OCI-LY1 (cell line): ENCODE results near the gene CTNNBL1.

Experiments used
- H2AFZ ChIP-seq: fragments of 200-600 bp; sonication (generic), shearing (Covaris generic); 2 replicates; pipeline ENCODE4 v1.6.0; 2014; ENCODE audit warnings: antibody characterized with exemption, mild to moderate bottlenecking, low read length
- H3F3A ChIP-seq: fragments of 200-600 bp; sonication (generic), shearing (Covaris generic); 2 replicates; pipeline ENCODE4 v1.6.0; 2014; ENCODE audit warnings: mild to moderate bottlenecking, antibody characterized with exemption, low read length, moderate library complexity; ENCODE audit not compliant: insufficient read depth
- H3K27ac ChIP-seq: fragments of 200-600 bp; sonication (generic); 2 replicates; pipeline ENCODE4 v1.5.1; 2014; ENCODE audit warnings: low read length, mixed run types, mild to moderate bottlenecking, low read depth; ENCODE audit not compliant: poor library complexity, severe bottlenecking
- H3K27me3 ChIP-seq: fragments of 200-600 bp; sonication (generic); 2 replicates; pipeline ENCODE4 v1.6.0; 2014; ENCODE audit warnings: antibody characterized with exemption, mild to moderate bottlenecking, low read length, moderate library complexity; ENCODE audit not compliant: insufficient read depth
- H3K36me3 ChIP-seq: fragments of 200-600 bp; sonication (generic); 2 replicates; pipeline ENCODE4 v1.6.1; 2014; ENCODE audit warnings: mild to moderate bottlenecking, antibody characterized with exemption, low read length, moderate library complexity, mixed read lengths; ENCODE audit not compliant: insufficient read depth
- H3K4me1 ChIP-seq: fragments of 200-600 bp; sonication (generic); 2 replicates; pipeline ENCODE4 v1.5.1; 2014; ENCODE audit warnings: mild to moderate bottlenecking, low read length, moderate library complexity; ENCODE audit not compliant: insufficient read depth, severe bottlenecking
- H3K4me2 ChIP-seq: fragments of 200-600 bp; sonication (generic), shearing (Covaris generic); 2 replicates; pipeline ENCODE4 v1.6.1; 2014; ENCODE audit warnings: low read length
- H3K4me3 ChIP-seq: fragments of 200-600 bp; sonication (generic); 2 replicates; pipeline ENCODE4 v1.5.1; 2014; ENCODE audit warnings: low read length, low read depth, mild to moderate bottlenecking, mixed read lengths; ENCODE audit not compliant: poor library complexity, severe bottlenecking
- H3K79me2 ChIP-seq: fragments of 200-600 bp; shearing (Covaris generic); 2 replicates; pipeline ENCODE4 v1.6.1; 2016; ENCODE audit warnings: mixed run types, low read length, mixed read lengths; ENCODE audit not compliant: insufficient read depth
- H3K9ac ChIP-seq: fragments of 200-600 bp; sonication (generic), shearing (Covaris generic); 2 replicates; pipeline ENCODE4 v1.6.1; 2014; ENCODE audit warnings: mild to moderate bottlenecking, low read length, mixed read lengths
- H3K9me2 ChIP-seq: fragments of 200-600 bp; sonication (generic), shearing (Covaris generic); 2 replicates; pipeline ENCODE4 v1.6.1; 2014; ENCODE audit warnings: low read depth, mild to moderate bottlenecking, low read length, mixed read lengths
- H3K9me3 ChIP-seq: fragments of 200-600 bp; shearing (Covaris generic); 2 replicates; pipeline ENCODE4 v1.6.1; 2014; ENCODE audit warnings: low read length, mixed read lengths
- H4K20me1 ChIP-seq: fragments of 200-600 bp; sonication (generic), shearing (Covaris generic); 2 replicates; pipeline ENCODE4 v1.6.0; 2016; ENCODE audit warnings: mild to moderate bottlenecking, low read length; ENCODE audit not compliant: insufficient read depth
- CTCF ChIP-seq: fragments of 200-600 bp; sonication (generic), shearing (Covaris generic); IDR thresholded peaks from 2 replicates; pipeline ENCODE4 v1.5.1; 2017; ENCODE audit warnings: mild to moderate bottlenecking, antibody characterized with exemption, low read length, moderate library complexity, mixed read lengths
- EZH2 ChIP-seq: fragments of 200-600 bp; sonication (generic), shearing (Covaris generic); IDR thresholded peaks from 2 replicates; pipeline ENCODE4 v1.8.0; 2017; ENCODE audit warnings: borderline replicate concordance, mixed run types, mild to moderate bottlenecking, antibody characterized with exemption, low read length, moderate library complexity, mixed read lengths

CTNNBL1 gene

GRCh38 chr20:37693635-37694626 is at the start of gene CTNNBL1:
Gene CTNNBL1 (plus strand): TSS chr20:37694030. CDS start chr20:37694123, 93 bp downstream.
- no peaks in the 10 kb centered on the region for H3K9me2 ChIP-seq
- H3K9me3 ChIP-seq: no peaks in the 10 kb centered on the region
- peak within 1 kb of the TSS; percentile 98 for H2AFZ ChIP-seq
- H3K36me3 ChIP-seq: peaks cover 8% of the 10 kb centered on the region; the same call in 1 of the 2 replicates
- H4K20me1 ChIP-seq: no peaks in the 10 kb centered on the region
- H3K27me3 ChIP-seq: no peaks in the 10 kb centered on the region
- peaks cover 35% of the 10 kb centered on the region for H3K4me1 ChIP-seq
- peak within 1 kb of the TSS; percentile 93 for H3K4me2 ChIP-seq
- TF ChIP-seq CTCF (no peak), EZH2 (no peak)
- no peaks in the 10 kb centered on the region for H3F3A ChIP-seq
- no peak within 1 kb of the TSS for H3K27ac ChIP-seq
- H3K4me3 ChIP-seq: peak within 1 kb of the TSS; percentile 92
- peak within 1 kb of the TSS; percentile 87 for H3K9ac ChIP-seq
- H3K79me2 ChIP-seq: peaks cover 14% of the 10 kb centered on the region

- H3K27ac ChIP-seq: no peak overlapping the region
These were observed 49.2 kb upstream of the CTNNBL1 start for GRCh38 chr20:37644605-37645004.

GRCh38 chr20:37647946-37648345 is 45.9 kb upstream of the CTNNBL1 start:
- Histone ChIP-seq H3K9me2 (no peaks in the 10 kb centered on the region), H3K27me3 (peaks cover 3% of the 10 kb centered on the region; the same call in 1 of the 2 replicates), H3K36me3 (no peaks in the 10 kb centered on the region), H3K4me1 (no peaks in the 10 kb centered on the region), H3K9me3 (no peaks in the 10 kb centered on the region), H2AFZ (no peak overlapping the region), H3K27ac (no peak overlapping the region), H3F3A (no peaks in the 10 kb centered on the region), H3K79me2 (no peaks in the 10 kb centered on the region), H3K9ac (no peak overlapping the region), H3K4me3 (no peak overlapping the region), H4K20me1 (no peaks in the 10 kb centered on the region), H3K4me2 (no peak overlapping the region)
- TF ChIP-seq CTCF (no peak), EZH2 (no peak)

More at GRCh38 chr20:37644605-37645004, 49.2 kb upstream of the CTNNBL1 start:
- H3F3A ChIP-seq: no peaks in the 10 kb centered on the region
- H3K36me3 ChIP-seq: no peaks in the 10 kb centered on the region
- TF ChIP-seq EZH2 (no peak), CTCF (no peak)
- H3K27me3 ChIP-seq: peaks cover 9% of the 10 kb centered on the region; the same call in 1 of the 2 replicates
- no peaks in the 10 kb centered on the region for H4K20me1 ChIP-seq
- H3K4me2 ChIP-seq: no peak overlapping the region
- H3K9me3 ChIP-seq: no peaks in the 10 kb centered on the region
- no peak overlapping the region for H2AFZ ChIP-seq
- no peaks in the 10 kb centered on the region for H3K4me1 ChIP-seq
- H3K9ac ChIP-seq: no peak overlapping the region
- no peaks in the 10 kb centered on the region for H3K79me2 ChIP-seq
- no peaks in the 10 kb centered on the region for H3K9me2 ChIP-seq
- no peak overlapping the region for H3K4me3 ChIP-seq
